WTC11 (cell line): ENCODE results near the gene PEAK3. TPM values are rescaled to one million over a fixed set of nuclear protein-coding genes. Genes with fewer than 3 reads are reported as not detected.
A peak's percentile ranks its signal among the peaks of the same experiment; 100 is the strongest.

Source experiments
- ATAC-seq: fragments of 200-7000 bp; cut with Tn5 transposase; 2 replicates; pipeline ENCODE4 v1.10.0; 2021; ENCODE audit warnings: mild to moderate bottlenecking, moderate library complexity
- CTCF ChIA-PET: fragments of 300-600 bp; sonication (Branson Sonifier 250); formaldehyde crosslinking; loops from one replicate; lab custom pipeline; 2021; ENCODE audit warnings: antibody characterized with exemption; lab: Charles Lee
- POLR2A ChIA-PET: fragments of 350-600 bp; sonication (Branson Sonifier 250); formaldehyde crosslinking; loops from one replicate; lab custom pipeline; 2021; ENCODE audit warnings: antibody characterized with exemption; lab: Charles Lee
- DNase-seq: peaks from one replicate; pipeline ENCODE4 v3.0.0; 2021; ENCODE audit warnings: low spot score
- H3K27ac Mint-ChIP-seq: 2 replicates; pipeline ENCODE4 v1.8.0; 2021; ENCODE audit warnings: mixed read lengths
- H3K27me3 Mint-ChIP-seq: 2 replicates; pipeline ENCODE4 v1.8.0; 2021; ENCODE audit warnings: low read depth, mild to moderate bottlenecking, moderate library complexity, mixed read lengths
- H3K36me3 Mint-ChIP-seq: 2 replicates; pipeline ENCODE4 v1.8.0; 2021; ENCODE audit warnings: mixed read lengths
- H3K4me1 Mint-ChIP-seq: 2 replicates; pipeline ENCODE4 v1.8.0; 2022; ENCODE audit warnings: mixed read lengths
- H3K4me3 Mint-ChIP-seq: 2 replicates; pipeline ENCODE4 v1.8.0; 2021; ENCODE audit warnings: mild to moderate bottlenecking, moderate library complexity, mixed read lengths
- H3K9me3 Mint-ChIP-seq: 2 replicates; pipeline ENCODE4 v1.8.0; 2021; ENCODE audit warnings: mixed read lengths
- CREM ChIP-seq: sonication (generic); formaldehyde crosslinking; IDR thresholded peaks from 2 replicates; pipeline ENCODE4 v1.8.1; 2022; ENCODE audit warnings: mild to moderate bottlenecking, missing genetic modification reagents, moderate library complexity
- SOX15 ChIP-seq: fragments of 250-450 bp; sonication (Bioruptor Pico); IDR thresholded peaks from 2 replicates; pipeline ENCODE4 v1.9.0; 2021; ENCODE audit warnings: mild to moderate bottlenecking
- ZNF138 ChIP-seq: sonication (generic); formaldehyde crosslinking; conservative IDR thresholded peaks from 2 replicates; pipeline ENCODE4 v1.8.1; 2022; ENCODE audit warnings: mild to moderate bottlenecking, moderate library complexity, missing genetic modification reagents
- ZNF423 ChIP-seq: fragments of 250-450 bp; sonication (Bioruptor Pico); IDR thresholded peaks from 2 replicates; pipeline ENCODE4 v2.1.2; 2022; ENCODE audit warnings: mild to moderate bottlenecking, moderate library complexity
- ZNF532 ChIP-seq: fragments of 250-450 bp; sonication (Bioruptor Pico); IDR thresholded peaks from 2 replicates; pipeline ENCODE4 v1.9.0; 2021; ENCODE audit warnings: mild to moderate bottlenecking, borderline replicate concordance
- total RNA-seq: library from RNA; stranded (reverse); gene quantifications from 3 replicates; pipeline ENCODE4 v1.2.3, GENCODE V29; 2021
- TF ChIP-seq, protein P1 (sequence below): sonication (generic); formaldehyde crosslinking; IDR thresholded peaks from 2 replicates; pipeline ENCODE4 v1.8.0; 2022; ENCODE audit warnings: mild to moderate bottlenecking, missing genetic modification reagents
- TF ChIP-seq, protein P2 (sequence below): sonication (generic); formaldehyde crosslinking; conservative IDR thresholded peaks from 2 replicates; pipeline ENCODE4 v1.8.1; 2023; ENCODE audit warnings: mild to moderate bottlenecking, low read depth, missing genetic modification reagents, moderate library complexity
- TF ChIP-seq, protein P3 (sequence below): sonication (generic); formaldehyde crosslinking; IDR thresholded peaks from 2 replicates; pipeline ENCODE4 v1.8.0; 2023; ENCODE audit warnings: missing genetic modification reagents, mild to moderate bottlenecking, borderline replicate concordance
- TF ChIP-seq, protein P4 (sequence below): sonication (generic); formaldehyde crosslinking; conservative IDR thresholded peaks from 2 replicates; pipeline ENCODE4 v1.8.1; 2022; ENCODE audit warnings: mild to moderate bottlenecking, missing genetic modification reagents

PEAK3 gene
- total RNA-seq, 1 experiment from 2014 or later: not detected

- TF ChIP-seq, protein P1, sequence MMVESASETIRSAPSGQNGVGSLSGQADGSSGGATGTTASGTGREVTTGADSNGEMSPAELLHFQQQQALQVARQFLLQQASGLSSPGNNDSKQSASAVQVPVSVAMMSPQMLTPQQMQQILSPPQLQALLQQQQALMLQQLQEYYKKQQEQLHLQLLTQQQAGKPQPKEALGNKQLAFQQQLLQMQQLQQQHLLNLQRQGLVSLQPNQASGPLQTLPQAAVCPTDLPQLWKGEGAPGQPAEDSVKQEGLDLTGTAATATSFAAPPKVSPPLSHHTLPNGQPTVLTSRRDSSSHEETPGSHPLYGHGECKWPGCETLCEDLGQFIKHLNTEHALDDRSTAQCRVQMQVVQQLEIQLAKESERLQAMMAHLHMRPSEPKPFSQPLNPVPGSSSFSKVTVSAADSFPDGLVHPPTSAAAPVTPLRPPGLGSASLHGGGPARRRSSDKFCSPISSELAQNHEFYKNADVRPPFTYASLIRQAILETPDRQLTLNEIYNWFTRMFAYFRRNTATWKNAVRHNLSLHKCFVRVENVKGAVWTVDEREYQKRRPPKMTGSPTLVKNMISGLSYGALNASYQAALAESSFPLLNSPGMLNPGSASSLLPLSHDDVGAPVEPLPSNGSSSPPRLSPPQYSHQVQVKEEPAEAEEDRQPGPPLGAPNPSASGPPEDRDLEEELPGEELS: no peak
- TF ChIP-seq, protein P2, sequence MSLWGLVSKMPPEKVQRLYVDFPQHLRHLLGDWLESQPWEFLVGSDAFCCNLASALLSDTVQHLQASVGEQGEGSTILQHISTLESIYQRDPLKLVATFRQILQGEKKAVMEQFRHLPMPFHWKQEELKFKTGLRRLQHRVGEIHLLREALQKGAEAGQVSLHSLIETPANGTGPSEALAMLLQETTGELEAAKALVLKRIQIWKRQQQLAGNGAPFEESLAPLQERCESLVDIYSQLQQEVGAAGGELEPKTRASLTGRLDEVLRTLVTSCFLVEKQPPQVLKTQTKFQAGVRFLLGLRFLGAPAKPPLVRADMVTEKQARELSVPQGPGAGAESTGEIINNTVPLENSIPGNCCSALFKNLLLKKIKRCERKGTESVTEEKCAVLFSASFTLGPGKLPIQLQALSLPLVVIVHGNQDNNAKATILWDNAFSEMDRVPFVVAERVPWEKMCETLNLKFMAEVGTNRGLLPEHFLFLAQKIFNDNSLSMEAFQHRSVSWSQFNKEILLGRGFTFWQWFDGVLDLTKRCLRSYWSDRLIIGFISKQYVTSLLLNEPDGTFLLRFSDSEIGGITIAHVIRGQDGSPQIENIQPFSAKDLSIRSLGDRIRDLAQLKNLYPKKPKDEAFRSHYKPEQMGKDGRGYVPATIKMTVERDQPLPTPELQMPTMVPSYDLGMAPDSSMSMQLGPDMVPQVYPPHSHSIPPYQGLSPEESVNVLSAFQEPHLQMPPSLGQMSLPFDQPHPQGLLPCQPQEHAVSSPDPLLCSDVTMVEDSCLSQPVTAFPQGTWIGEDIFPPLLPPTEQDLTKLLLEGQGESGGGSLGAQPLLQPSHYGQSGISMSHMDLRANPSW (CRISPR knock-in tag): no peak
- TF ChIP-seq ZNF423: no peak
Measured at GRCh38 chr19:2239173-2239572, 42.8 kb downstream of the PEAK3 start (continued).

DNA sequence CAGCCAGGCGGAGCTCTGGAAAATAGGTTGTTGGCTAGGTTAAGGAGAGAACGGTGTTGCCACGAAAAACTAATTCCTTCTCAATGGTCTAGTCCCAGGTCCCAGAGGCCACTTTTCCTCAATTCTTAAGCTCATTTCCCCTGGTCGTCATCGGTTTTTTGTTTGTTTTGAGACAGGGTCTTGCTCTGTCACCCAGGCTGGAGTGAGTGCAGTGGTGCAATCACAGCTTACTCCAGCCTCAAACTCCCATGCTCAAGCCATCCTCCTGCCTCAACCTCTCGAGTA, 44.2 kb downstream of the PEAK3 start:
- DNase-seq: no peak
- H3K9me3 Mint-ChIP-seq: no peaks in the 10 kb centered on the region
- ChIA-PET CTCF (interaction anchor here (0.6 to 4.7 kb wide), 7 partner anchors 13 to 82 kb away, joined by 3 to 65 read pairs (median 12); partner anchors contain the start of gene AMH), POLR2A (no interaction called here)
- H3K27ac Mint-ChIP-seq: peak overlapping the region; percentile 99
- H3K4me1 Mint-ChIP-seq: peaks cover 42% of the 10 kb centered on the region
- H3K4me3 Mint-ChIP-seq: peak overlapping the region; percentile 93
- TF ChIP-seq, protein P3, sequence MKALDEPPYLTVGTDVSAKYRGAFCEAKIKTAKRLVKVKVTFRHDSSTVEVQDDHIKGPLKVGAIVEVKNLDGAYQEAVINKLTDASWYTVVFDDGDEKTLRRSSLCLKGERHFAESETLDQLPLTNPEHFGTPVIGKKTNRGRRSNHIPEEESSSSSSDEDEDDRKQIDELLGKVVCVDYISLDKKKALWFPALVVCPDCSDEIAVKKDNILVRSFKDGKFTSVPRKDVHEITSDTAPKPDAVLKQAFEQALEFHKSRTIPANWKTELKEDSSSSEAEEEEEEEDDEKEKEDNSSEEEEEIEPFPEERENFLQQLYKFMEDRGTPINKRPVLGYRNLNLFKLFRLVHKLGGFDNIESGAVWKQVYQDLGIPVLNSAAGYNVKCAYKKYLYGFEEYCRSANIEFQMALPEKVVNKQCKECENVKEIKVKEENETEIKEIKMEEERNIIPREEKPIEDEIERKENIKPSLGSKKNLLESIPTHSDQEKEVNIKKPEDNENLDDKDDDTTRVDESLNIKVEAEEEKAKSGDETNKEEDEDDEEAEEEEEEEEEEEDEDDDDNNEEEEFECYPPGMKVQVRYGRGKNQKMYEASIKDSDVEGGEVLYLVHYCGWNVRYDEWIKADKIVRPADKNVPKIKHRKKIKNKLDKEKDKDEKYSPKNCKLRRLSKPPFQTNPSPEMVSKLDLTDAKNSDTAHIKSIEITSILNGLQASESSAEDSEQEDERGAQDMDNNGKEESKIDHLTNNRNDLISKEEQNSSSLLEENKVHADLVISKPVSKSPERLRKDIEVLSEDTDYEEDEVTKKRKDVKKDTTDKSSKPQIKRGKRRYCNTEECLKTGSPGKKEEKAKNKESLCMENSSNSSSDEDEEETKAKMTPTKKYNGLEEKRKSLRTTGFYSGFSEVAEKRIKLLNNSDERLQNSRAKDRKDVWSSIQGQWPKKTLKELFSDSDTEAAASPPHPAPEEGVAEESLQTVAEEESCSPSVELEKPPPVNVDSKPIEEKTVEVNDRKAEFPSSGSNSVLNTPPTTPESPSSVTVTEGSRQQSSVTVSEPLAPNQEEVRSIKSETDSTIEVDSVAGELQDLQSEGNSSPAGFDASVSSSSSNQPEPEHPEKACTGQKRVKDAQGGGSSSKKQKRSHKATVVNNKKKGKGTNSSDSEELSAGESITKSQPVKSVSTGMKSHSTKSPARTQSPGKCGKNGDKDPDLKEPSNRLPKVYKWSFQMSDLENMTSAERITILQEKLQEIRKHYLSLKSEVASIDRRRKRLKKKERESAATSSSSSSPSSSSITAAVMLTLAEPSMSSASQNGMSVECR: no peak
- TF ChIP-seq, protein P4, sequence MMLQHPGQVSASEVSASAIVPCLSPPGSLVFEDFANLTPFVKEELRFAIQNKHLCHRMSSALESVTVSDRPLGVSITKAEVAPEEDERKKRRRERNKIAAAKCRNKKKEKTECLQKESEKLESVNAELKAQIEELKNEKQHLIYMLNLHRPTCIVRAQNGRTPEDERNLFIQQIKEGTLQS (CRISPR knock-in tag): no peak
- TF ChIP-seq ZNF138 (CRISPR knock-in tag) (no peak), CREM (CRISPR knock-in tag) (no peak), SOX15 (CRISPR knock-in tag) (no peak), ZNF532 (no peak)
- H3K36me3 Mint-ChIP-seq: peaks cover 19% of the 10 kb centered on the region
- ATAC-seq: no peak
- peaks cover 5% of the 10 kb centered on the region; the same call in 1 of the 2 replicates for H3K27me3 Mint-ChIP-seq
